ENCODE data around the gene ANKAR.

DNA sequence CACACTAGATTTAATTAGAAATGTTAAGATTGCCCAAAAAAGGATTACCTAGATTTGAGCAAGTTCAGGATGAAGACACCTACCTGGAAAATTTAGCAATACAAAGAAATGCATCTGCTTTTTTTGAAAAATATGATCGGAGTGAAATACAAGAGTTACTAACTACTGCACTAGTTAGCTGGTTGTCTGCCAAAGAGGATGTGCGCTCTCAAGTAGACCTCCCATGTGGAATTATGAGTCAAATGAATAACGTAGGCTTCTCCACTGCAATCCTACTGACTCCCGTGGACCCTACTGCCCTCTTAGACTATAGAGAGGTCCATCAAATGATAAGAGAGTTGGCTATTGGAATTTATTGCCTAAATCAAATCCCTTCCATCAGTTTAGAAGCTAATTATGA, 2.0 kb downstream of the ANKAR start:
- TF ChIP-seq CTCF (IDR thresholded peaks at IDR 0.05) (no peak), POLR2A (IDR thresholded peaks at IDR 0.05) (no peak)
